Colonic mucosa (tissue), 4 donors: ENCODE data around the gene PAX3. TPM values are rescaled to one million over a fixed set of nuclear protein-coding genes. Genes with fewer than 3 reads are reported as not detected.
"Not testable (repeated sequence)": the region's sequence is repeated elsewhere in the genome, so short reads cannot be mapped to it uniquely, and the experiment has no call there.

ENCODE experiments used
- DNase-seq: peaks from one replicate; pipeline ENCODE4 v3.0.0-alpha.2; 2020
- H3K27ac ChIP-seq: fragments of 200-600 bp; one replicate; pipeline ENCODE4 v1.8.0; 2021
- H3K27me3 ChIP-seq: fragments of 200-600 bp; one replicate; pipeline ENCODE4 v1.8.0; 2021
- H3K36me3 ChIP-seq: fragments of 200-600 bp; one replicate; pipeline ENCODE4 v1.8.0; 2021
- H3K4me1 ChIP-seq: fragments of 200-600 bp; one replicate; pipeline ENCODE4 v1.8.0; 2021; ENCODE audit warnings: mild to moderate bottlenecking
- H3K4me3 ChIP-seq: fragments of 200-600 bp; one replicate; pipeline ENCODE4 v1.8.0; 2021
- H3K9ac ChIP-seq, 2 donors: one replicate each; pipeline ENCODE4 v1.7.0; 2013; ENCODE audit warnings: control low read depth in 2 of 2, low read depth in 2 of 2, low read length in 2 of 2
- H3K9me3 ChIP-seq: fragments of 200-600 bp; one replicate; pipeline ENCODE4 v1.8.0; 2021
- intact Hi-C: fragments of 100-400 bp; cut with DNase I; formaldehyde crosslinking; loops from one replicate; pipeline ENCODE4 v1.14.1; 2022
- total RNA-seq, 2 donors: library from RNA; stranded (reverse); fragmentation: NEBNext Ultra II Directional in 1 of 2; extraction: Animal tissue kit (Norgen Biotek cat#: 25700) in 1 of 2; gene quantifications; one replicate each; pipeline ENCODE4 v1.2.1, GENCODE V29; 2021
- TF ChIP-seq, protein P1 (sequence below): fragments of 200-600 bp; IDR thresholded peaks from one replicate; pipeline ENCODE4 v1.8.0; 2022; ENCODE audit warnings: antibody characterized with exemption, mild to moderate bottlenecking
- donor health status: healthy.
- donor health status: DM: no; HTN: no; CAD: no.
- donor health status: DM: no; HTN: no; CAD: no.

Gene PAX3
- total RNA-seq, 2 donors from 2014 or later, result 0.16 TPM; not detected in 1

DNA sequence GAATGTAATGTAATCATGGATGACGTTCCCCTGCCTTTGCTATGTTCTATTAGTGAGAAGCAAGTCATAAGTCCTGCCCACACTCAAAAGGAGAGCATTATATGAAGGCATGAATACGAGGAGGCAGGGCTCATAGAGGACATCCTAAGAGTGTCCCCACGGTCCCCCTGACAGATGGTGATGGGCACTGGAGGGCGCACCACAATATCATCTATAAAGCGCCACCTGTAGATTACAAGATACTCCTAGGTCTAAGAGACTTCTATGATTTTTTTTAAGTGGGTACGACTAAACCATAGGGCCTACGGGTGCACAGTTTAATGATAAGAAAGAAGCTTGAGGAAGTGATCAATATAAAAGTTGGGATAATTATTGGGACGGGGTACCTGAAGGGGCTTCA is 131.0 kb downstream of the PAX3 start:
- no peaks in the 10 kb centered on the region for H3K4me1 ChIP-seq
- H3K27me3 ChIP-seq, result no peaks in the 10 kb centered on the region
- DNase-seq, result no peak
- intact Hi-C loops, result no loop called here
- H3K4me3 ChIP-seq, result no peak overlapping the region
- H3K36me3 ChIP-seq, result no peaks in the 10 kb centered on the region
- H3K9me3 ChIP-seq, result no peaks in the 10 kb centered on the region
- no peak overlapping the region for H3K27ac ChIP-seq
- H3K9ac ChIP-seq, result no peak overlapping the region
- TF ChIP-seq, protein P1, sequence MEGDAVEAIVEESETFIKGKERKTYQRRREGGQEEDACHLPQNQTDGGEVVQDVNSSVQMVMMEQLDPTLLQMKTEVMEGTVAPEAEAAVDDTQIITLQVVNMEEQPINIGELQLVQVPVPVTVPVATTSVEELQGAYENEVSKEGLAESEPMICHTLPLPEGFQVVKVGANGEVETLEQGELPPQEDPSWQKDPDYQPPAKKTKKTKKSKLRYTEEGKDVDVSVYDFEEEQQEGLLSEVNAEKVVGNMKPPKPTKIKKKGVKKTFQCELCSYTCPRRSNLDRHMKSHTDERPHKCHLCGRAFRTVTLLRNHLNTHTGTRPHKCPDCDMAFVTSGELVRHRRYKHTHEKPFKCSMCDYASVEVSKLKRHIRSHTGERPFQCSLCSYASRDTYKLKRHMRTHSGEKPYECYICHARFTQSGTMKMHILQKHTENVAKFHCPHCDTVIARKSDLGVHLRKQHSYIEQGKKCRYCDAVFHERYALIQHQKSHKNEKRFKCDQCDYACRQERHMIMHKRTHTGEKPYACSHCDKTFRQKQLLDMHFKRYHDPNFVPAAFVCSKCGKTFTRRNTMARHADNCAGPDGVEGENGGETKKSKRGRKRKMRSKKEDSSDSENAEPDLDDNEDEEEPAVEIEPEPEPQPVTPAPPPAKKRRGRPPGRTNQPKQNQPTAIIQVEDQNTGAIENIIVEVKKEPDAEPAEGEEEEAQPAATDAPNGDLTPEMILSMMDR, result no peak

DNA sequence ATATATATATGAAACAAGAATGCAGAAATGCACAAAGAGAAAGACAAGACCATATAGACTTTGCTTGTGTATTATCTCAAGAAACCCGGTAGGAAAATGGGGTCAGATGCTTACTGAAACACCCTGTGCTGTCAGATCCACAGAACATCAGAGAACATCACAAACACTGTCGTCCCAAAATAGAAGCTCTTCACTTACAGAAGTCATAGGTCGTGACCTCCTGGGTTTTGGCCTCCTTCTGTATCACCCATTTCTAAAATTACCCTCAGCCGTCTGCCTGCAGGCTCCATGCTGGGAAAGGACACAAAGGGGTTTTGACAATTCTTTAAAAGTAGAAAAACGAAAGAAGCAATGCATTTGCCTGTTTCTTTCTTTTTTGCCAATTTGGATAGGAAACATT is 137.9 kb downstream of the PAX3 start:
- H3K27me3 ChIP-seq, result no peaks in the 10 kb centered on the region
- H3K9me3 ChIP-seq, result no peaks in the 10 kb centered on the region
- no peak overlapping the region for H3K4me3 ChIP-seq
- H3K9ac ChIP-seq, result no peak overlapping the region
- no peaks in the 10 kb centered on the region for H3K4me1 ChIP-seq
- H3K36me3 ChIP-seq, result no peaks in the 10 kb centered on the region
- intact Hi-C loops, result no loop called here
- TF ChIP-seq, protein P1, result no peak
- H3K27ac ChIP-seq, result no peak overlapping the region
- DNase-seq, result no peak

DNA sequence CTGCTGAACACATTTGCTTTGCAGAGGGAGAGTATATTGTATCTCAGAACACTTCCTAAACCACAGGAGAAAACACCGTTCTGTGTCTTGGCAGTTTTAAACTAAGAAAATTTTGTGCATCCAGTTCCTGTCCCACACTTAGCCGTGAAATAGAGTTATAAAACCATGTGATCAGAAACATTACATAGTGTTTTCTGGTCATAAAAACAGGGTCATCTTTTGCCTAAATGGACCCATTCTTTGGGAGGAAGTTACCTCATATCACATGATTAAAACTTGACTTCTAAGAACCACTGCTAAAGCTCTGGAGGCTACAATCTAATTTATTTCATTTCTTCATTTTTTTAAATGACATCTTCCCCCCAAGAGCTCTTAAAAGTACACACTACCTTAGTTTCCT is 138.7 kb downstream of the PAX3 start:
- no peaks in the 10 kb centered on the region for H3K27me3 ChIP-seq
- no peak overlapping the region for H3K27ac ChIP-seq
- TF ChIP-seq, protein P1, result no peak
- intact Hi-C loops, result no loop called here
- no peaks in the 10 kb centered on the region for H3K36me3 ChIP-seq
- H3K9me3 ChIP-seq, result no peaks in the 10 kb centered on the region
- no peak overlapping the region for H3K9ac ChIP-seq
- H3K4me1 ChIP-seq, result no peaks in the 10 kb centered on the region
- no peak overlapping the region for H3K4me3 ChIP-seq
- no peak for DNase-seq

DNA sequence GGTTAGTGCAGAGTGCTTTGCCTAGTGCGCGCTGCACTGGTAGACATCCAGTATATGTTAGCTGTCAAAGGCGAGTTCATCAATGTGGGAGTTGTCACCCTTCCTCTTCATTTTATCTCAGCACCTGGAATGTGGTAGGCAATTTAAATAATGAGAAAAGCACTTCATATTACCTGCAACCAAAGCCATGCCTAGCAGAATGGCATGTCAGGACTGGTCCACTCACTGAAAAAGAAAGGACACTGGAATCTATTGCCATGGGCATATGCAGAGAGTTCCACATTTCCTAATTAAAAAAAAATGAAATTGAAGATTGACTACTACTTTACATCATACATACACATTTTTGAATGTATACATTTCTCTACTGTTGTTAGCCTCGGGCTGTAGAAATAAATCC is 139.6 kb downstream of the PAX3 start:
- no peaks in the 10 kb centered on the region for H3K9me3 ChIP-seq
- TF ChIP-seq, protein P1, result no peak
- H3K27me3 ChIP-seq, result no peaks in the 10 kb centered on the region
- no peaks in the 10 kb centered on the region for H3K4me1 ChIP-seq
- H3K9ac ChIP-seq, result no peak overlapping the region
- H3K4me3 ChIP-seq, result no peak overlapping the region
- intact Hi-C loops, result no loop called here
- no peak overlapping the region for H3K27ac ChIP-seq
- DNase-seq, result no peak
- H3K36me3 ChIP-seq, result no peaks in the 10 kb centered on the region

DNA sequence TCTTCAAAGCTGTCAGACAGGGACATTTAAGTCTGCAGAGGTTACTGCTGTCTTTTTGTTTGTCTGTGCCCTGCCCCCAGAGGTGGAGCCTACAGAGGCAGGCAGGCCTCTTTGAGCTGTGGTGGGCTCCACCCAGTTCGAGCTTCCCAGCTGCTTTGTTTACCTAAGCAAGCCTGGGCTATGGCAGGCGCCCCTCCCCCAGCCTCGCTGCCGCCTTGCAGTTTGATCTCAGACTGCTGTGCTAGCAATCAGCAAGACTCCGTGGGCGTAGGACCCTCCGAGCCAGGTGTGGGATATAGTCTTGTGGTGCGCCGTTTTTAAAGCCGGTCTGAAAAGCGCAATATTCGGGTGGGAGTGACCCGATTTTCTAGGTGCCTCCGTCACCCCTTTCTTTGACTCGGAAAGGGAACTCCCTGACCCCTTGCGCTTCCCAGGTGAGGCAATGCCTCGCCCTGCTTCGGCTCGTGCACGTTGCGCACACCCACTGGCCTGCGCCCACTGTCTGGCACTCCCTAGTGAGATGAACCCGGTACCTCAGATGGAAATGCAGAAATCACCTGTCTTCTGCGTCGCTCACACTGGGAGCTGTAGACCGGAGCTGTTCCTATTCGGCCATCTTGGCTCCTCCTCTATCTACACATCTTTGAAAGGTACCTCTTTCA is 143.7 kb downstream of the PAX3 start:
- H3K9ac ChIP-seq, H3K27ac ChIP-seq, H3K4me1 ChIP-seq, H3K4me3 ChIP-seq, H3K27me3 ChIP-seq, H3K36me3 ChIP-seq, intact Hi-C loops, H3K9me3 ChIP-seq: not testable (repeated sequence)
- peak; percentile 24 for DNase-seq

Other genes with a start within 250 kb of the PAX3 start
- gene SGPP2, start 125.5 kb upstream of the PAX3 start, total RNA-seq, result 10 to 100 TPM; 54.0 to 96.5 TPM